Neural cell (in vitro differentiated cells): ENCODE results near the gene TRPM1. TPM values are rescaled to one million over a fixed set of nuclear protein-coding genes. Genes with fewer than 3 reads are reported as not detected.

ENCODE experiments used
- H2AFZ ChIP-seq: fragments of 200-600, 300-800 bp; sonication (generic), shearing (Covaris generic); 2 replicates; pipeline ENCODE4 v1.6.0; 2014; ENCODE audit warnings: low read depth, mild to moderate bottlenecking, antibody characterized with exemption, low read length, moderate library complexity
- H3F3A ChIP-seq: fragments of 200-600 bp; shearing (Covaris generic); 2 replicates; pipeline ENCODE4 v1.6.1; 2016; ENCODE audit warnings: mild to moderate bottlenecking, moderate library complexity, mixed read lengths, antibody characterized with exemption, low read length; ENCODE audit not compliant: insufficient read depth, poor library complexity, severe bottlenecking
- H3K27ac ChIP-seq: fragments of 200-600, 300-800 bp; sonication (generic), shearing (Covaris generic); 2 replicates; pipeline ENCODE4 v1.5.1; 2014; ENCODE audit warnings: mild to moderate bottlenecking, low read length, moderate library complexity
- H3K27me3 ChIP-seq: fragments of 300-800, 200-600 bp; sonication (generic), shearing (Covaris generic); 2 replicates; pipeline ENCODE4 v1.6.0; 2014; ENCODE audit warnings: mild to moderate bottlenecking, low read depth, low read length, moderate library complexity; ENCODE audit not compliant: insufficient read depth
- H3K36me3 ChIP-seq: fragments of 300-800, 200-600 bp; sonication (generic), shearing (Covaris generic); 2 replicates; pipeline ENCODE4 v1.5.1; 2014; ENCODE audit warnings: mild to moderate bottlenecking, antibody characterized with exemption, low read length, moderate library complexity; ENCODE audit not compliant: insufficient read depth
- H3K4me2 ChIP-seq: fragments of 300-800, 200-600 bp; sonication (generic), shearing (Covaris generic); 2 replicates; pipeline ENCODE4 v1.6.0; 2014; ENCODE audit warnings: mild to moderate bottlenecking, low read length
- H3K4me3 ChIP-seq: fragments of 300-800, 200-600 bp; sonication (generic), shearing (Covaris generic); 2 replicates; pipeline ENCODE4 v1.5.1; 2014; ENCODE audit warnings: mild to moderate bottlenecking, low read length, moderate library complexity
- H3K79me2 ChIP-seq: fragments of 200-600 bp; shearing (Covaris generic); replicated peaks from 2 replicates; pipeline ENCODE4 v1.6.0; 2014; ENCODE audit warnings: mild to moderate bottlenecking, low read length, moderate library complexity; ENCODE audit not compliant: insufficient read depth
- H3K9ac ChIP-seq: fragments of 300-800, 200-600 bp; sonication (generic), shearing (Covaris generic); 2 replicates; pipeline ENCODE4 v1.6.1; 2016; ENCODE audit warnings: mild to moderate bottlenecking, low read length, mixed read lengths
- H3K9me2 ChIP-seq: fragments of 200-600 bp; shearing (Covaris generic); 2 replicates; pipeline ENCODE4 v1.6.1; 2016; ENCODE audit warnings: mild to moderate bottlenecking, low read length, mixed read lengths; ENCODE audit not compliant: insufficient read depth
- H3K9me3 ChIP-seq: fragments of 200-600, 300-800 bp; sonication (generic), shearing (Covaris generic); 2 replicates; pipeline ENCODE4 v1.6.1; 2016; ENCODE audit warnings: mild to moderate bottlenecking, mixed run types, low read length, moderate library complexity, mixed read lengths
- H4K20me1 ChIP-seq: fragments of 200-600 bp; shearing (Covaris generic); 2 replicates; pipeline ENCODE4 v1.6.1; 2016; ENCODE audit warnings: mild to moderate bottlenecking, mixed run types; ENCODE audit not compliant: insufficient read depth
- CTCF ChIP-seq: fragments of 450-650 bp; IDR thresholded peaks from 2 replicates; pipeline ENCODE4 v1.5.1; 2014; ENCODE audit warnings: antibody characterized with exemption, mild to moderate bottlenecking, moderate library complexity; ENCODE audit not compliant: poor library complexity, severe bottlenecking
- EP300 ChIP-seq: fragments of 450-650 bp; conservative IDR thresholded peaks from 2 replicates; pipeline ENCODE4 v1.6.1; 2014; ENCODE audit warnings: antibody characterized with exemption, mild to moderate bottlenecking, moderate library complexity; ENCODE audit not compliant: poor library complexity, severe bottlenecking
- EZH2 ChIP-seq: fragments of 200-600, 300-800 bp; shearing (Covaris generic), sonication (generic); IDR thresholded peaks from 2 replicates; pipeline ENCODE4 v1.6.1; 2014; ENCODE audit warnings: antibody characterized with exemption, low read length, borderline replicate concordance, mild to moderate bottlenecking; ENCODE audit not compliant: insufficient read depth, poor library complexity, severe bottlenecking
- MXI1 ChIP-seq: fragments of 450-650 bp; conservative IDR thresholded peaks from 2 replicates; pipeline ENCODE4 v1.6.1; 2014; ENCODE audit warnings: antibody characterized with exemption, mild to moderate bottlenecking; ENCODE audit not compliant: poor library complexity, severe bottlenecking
- POLR2AphosphoS5 ChIP-seq: IDR thresholded peaks from 2 replicates; pipeline ENCODE4 v1.6.1; 2012
- RAD21 ChIP-seq: fragments of 450-650 bp; conservative IDR thresholded peaks from 2 replicates; pipeline ENCODE4 v1.6.1; 2014; ENCODE audit warnings: antibody characterized with exemption, mild to moderate bottlenecking, moderate library complexity
- REST ChIP-seq: IDR thresholded peaks from 2 replicates; pipeline ENCODE4 v1.6.1; 2012; ENCODE audit warnings: borderline replicate concordance
- SMC3 ChIP-seq: fragments of 450-650 bp; conservative IDR thresholded peaks from 2 replicates; pipeline ENCODE4 v1.6.1; 2014; ENCODE audit warnings: antibody characterized with exemption, mild to moderate bottlenecking, moderate library complexity; ENCODE audit not compliant: poor library complexity
- TAF1 ChIP-seq: IDR thresholded peaks from 2 replicates; pipeline ENCODE4 v1.6.1; 2012; ENCODE audit warnings: low read depth
- polyA plus RNA-seq: library from polyadenylated mRNA; depleted of rRNA; stranded (reverse); fragments of >200 nt; gene quantifications from 2 replicates; pipeline ENCODE4 v1.2.3, GENCODE V29; 2014

Gene TRPM1
- polyA plus RNA-seq, 1 donor from 2014 or later: not detected

- Histone ChIP-seq H3K9me2 (no peaks in the 10 kb centered on the region), H3K4me2 (no peak overlapping the region), H3K27ac (no peak overlapping the region), H3K36me3 (no peaks in the 10 kb centered on the region), H3K27me3 (no peaks in the 10 kb centered on the region), H3K4me3 (no peak overlapping the region), H2AFZ (no peak overlapping the region), H4K20me1 (no peaks in the 10 kb centered on the region), H3K79me2 (no peaks in the 10 kb centered on the region), H3F3A (no peaks in the 10 kb centered on the region), H3K9ac (no peak overlapping the region), H3K9me3 (no peaks in the 10 kb centered on the region)
- TF ChIP-seq EZH2: no peak
- TF ChIP-seq SMC3: no peak
Measured at GRCh38 chr15:31019986-31020385, 81.5 kb downstream of the TRPM1 start.

- H3K4me3 ChIP-seq: no peak overlapping the region
Measured at GRCh38 chr15:31017311-31017710, 84.2 kb downstream of the TRPM1 start.

More at GRCh38 chr15:31017311-31017710, 84.2 kb downstream of the TRPM1 start:
- Histone ChIP-seq H3K27ac (no peak overlapping the region), H4K20me1 (no peaks in the 10 kb centered on the region), H3K4me2 (no peak overlapping the region), H3K9ac (no peak overlapping the region), H3K79me2 (no peaks in the 10 kb centered on the region), H3K9me3 (peaks cover 3% of the 10 kb centered on the region), H3K36me3 (no peaks in the 10 kb centered on the region), H3F3A (no peaks in the 10 kb centered on the region), H3K27me3 (no peaks in the 10 kb centered on the region), H3K9me2 (no peaks in the 10 kb centered on the region), H2AFZ (no peak overlapping the region)
- no peak for TF ChIP-seq POLR2AphosphoS5
- no peak for TF ChIP-seq CTCF
- no peak for TF ChIP-seq MXI1
- no peak for TF ChIP-seq REST
- TF ChIP-seq SMC3: no peak
- TF ChIP-seq EP300: no peak
- TF ChIP-seq RAD21: no peak
- TF ChIP-seq TAF1: no peak
- TF ChIP-seq EZH2: no peak
